Measurements from ENCODE around the gene NEURL1B.

GRCh38 chr5:172722327-172722815 lies 81.3 kb downstream of the NEURL1B start:
- TF ChIP-seq CTCF (IDR thresholded peaks at IDR 0.05; ENCODE audit: low read depth, low read length, missing input control) (no peak), MAX (IDR thresholded peaks at IDR 0.05) (no peak), FOXA1 (IDR thresholded peaks at IDR 0.05) (no peak), RAD21 (IDR thresholded peaks at IDR 0.05) (no peak)
